Upper lobe of left lung (tissue), 6 donors: ENCODE results near the gene EXOC6B. TPM values are rescaled to one million over a fixed set of nuclear protein-coding genes. Genes with fewer than 3 reads are reported as not detected.

Source experiments
- ATAC-seq, 2 donors: fragments of 200-7000 bp; cut with Tn5 transposase; one replicate each; pipeline ENCODE4 v1.9.1; 2022; ENCODE audit warnings: mild to moderate bottlenecking in 2 of 2, moderate library complexity in 2 of 2; ENCODE audit not compliant: low FRiP score in 2 of 2
- DNase-seq, 2 donors: peaks; one replicate each; pipeline ENCODE4 v3.0.0-alpha.2; 2019 to 2020
- H3K27ac ChIP-seq, 4 donors: fragments of 200-600 bp; sonication (generic); one replicate each; pipeline ENCODE4 v1.5.1; 2016 to 2019
- H3K27me3 ChIP-seq, 4 donors: fragments of 200-600 bp; sonication (generic); one replicate each; pipeline ENCODE4 v1.5.1; 2017 to 2019
- H3K36me3 ChIP-seq, 4 donors: fragments of 200-600 bp; sonication (generic); one replicate each; pipeline ENCODE4 v1.5.1; 2016 to 2019
- H3K4me1 ChIP-seq, 4 donors: fragments of 200-600 bp; sonication (generic); one replicate each; pipeline ENCODE4 v1.5.1; 2018 to 2019
- H3K4me3 ChIP-seq, 4 donors: fragments of 200-600 bp; sonication (generic); one replicate each; pipeline ENCODE4 v1.5.1; 2017 to 2019; ENCODE audit warnings: mild to moderate bottlenecking in 2 of 4, moderate library complexity in 1 of 4
- H3K9me3 ChIP-seq, 4 donors: fragments of 200-600 bp; sonication (generic); one replicate each; pipeline ENCODE4 v1.5.1; 2018 to 2019
- CTCF ChIP-seq, 6 experiments: fragments of 450-650 bp in 4 of 6; fragments of 200-600 bp in 2 of 6; sonication (generic) in 2 of 6; IDR thresholded peaks; one replicate each; pipeline ENCODE4 v1.5.1; 2016 to 2019; ENCODE audit warnings: antibody characterized with exemption in 6 of 6
- EP300 ChIP-seq, 4 donors: sonication (generic); formaldehyde crosslinking; IDR thresholded peaks; one replicate each; pipeline ENCODE4 v1.5.1; 2017; ENCODE audit warnings: antibody characterized with exemption in 4 of 4, control low read depth in 2 of 4
- POLR2A ChIP-seq, 4 donors: fragments of 450-650 bp; IDR thresholded peaks; one replicate each; pipeline ENCODE4 v1.5.1; 2016 to 2017; ENCODE audit warnings: antibody characterized with exemption in 4 of 4, mild to moderate bottlenecking in 2 of 4
- POLR2AphosphoS5 ChIP-seq, 2 donors: sonication (generic); formaldehyde crosslinking; IDR thresholded peaks; one replicate each; pipeline ENCODE4 v1.5.1; 2017; ENCODE audit warnings: antibody characterized with exemption in 2 of 2
- WGBS, 2 donors: methylation state at CpG; one replicate each; pipeline ENCODE4 v1.1.5; 2017 to 2018; 5-methylcytosine and 5-hydroxymethylcytosine counted together
- total RNA-seq, 6 donors: library from RNA; depleted of rRNA in 4 of 6; stranded (reverse); fragments of >200 nt in 4 of 6; gene quantifications; one replicate each; pipeline versions ENCODE4 v1.1.0 to v1.2.1, GENCODE V29; 2016 to 2021
- donor health status: DM: no; HTN: no; CAD: no; lungs with moderate emphysema.
- donor health status: DM: no; HTN: yes; CAD: no; lungs with severe emphysema.

Gene EXOC6B
- total RNA-seq, 6 donors from 2014 or later: 11.0 to 56.6 (median 24.0) TPM

- Histone ChIP-seq H3K36me3 (no peaks in the 10 kb centered on the region), H3K9me3 (no peaks in the 10 kb centered on the region), H3K27me3 (no peaks in the 10 kb centered on the region), H3K4me3 (no peak overlapping the region), H3K4me1 (peaks cover 4 to 10% (median 8%) of the 10 kb centered on the region in 4 donors), H3K27ac (no peak overlapping the region)
- ATAC-seq (no peak), DNase-seq (no peak)
- WGBS, 2 donors: 57 to 59% methylated on average over 13 of the region's 13 CpGs
- no peak for TF ChIP-seq POLR2A (IDR thresholded peaks at IDR 0.05)
- TF ChIP-seq CTCF (IDR thresholded peaks at IDR 0.05): no peak
- TF ChIP-seq POLR2AphosphoS5 (IDR thresholded peaks at IDR 0.05): no peak
- TF ChIP-seq EP300 (IDR thresholded peaks at IDR 0.05): no peak
Measured at GRCh38 chr2:72863046-72863445, 37.2 kb upstream of the EXOC6B start.

GRCh38 chr2:72862239-72862988 is 36.6 kb upstream of the EXOC6B start:
- H3K27ac ChIP-seq: no peak overlapping the region
- H3K9me3 ChIP-seq: no peaks in the 10 kb centered on the region
- H3K4me1 ChIP-seq: peaks cover 4 to 10% (median 8%) of the 10 kb centered on the region in 4 donors
- 7 to 13% methylated on average over 12 to 24 of the region's 33 CpGs for WGBS, 2 donors
- ATAC-seq: peak; percentile 97 to 99
- TF ChIP-seq CTCF (IDR thresholded peaks at IDR 0.05): peak; percentile 90 to 96 (median 94)
- no peak for TF ChIP-seq EP300 (IDR thresholded peaks at IDR 0.05)
- TF ChIP-seq POLR2A (IDR thresholded peaks at IDR 0.05): no peak
- TF ChIP-seq POLR2AphosphoS5 (IDR thresholded peaks at IDR 0.05): no peak
- DNase-seq: peak; percentile 89 to 94
- H3K36me3 ChIP-seq: no peaks in the 10 kb centered on the region
- no peaks in the 10 kb centered on the region for H3K27me3 ChIP-seq
- peak overlapping the region in 2 of 4 donors; percentile 11 to 30 for H3K4me3 ChIP-seq

- Histone ChIP-seq H3K4me1 (peaks cover 4 to 10% (median 8%) of the 10 kb centered on the region in 4 donors), H3K4me3 (no peak overlapping the region), H3K27ac (no peak overlapping the region), H3K9me3 (no peaks in the 10 kb centered on the region), H3K27me3 (no peaks in the 10 kb centered on the region), H3K36me3 (no peaks in the 10 kb centered on the region)
- peak; percentile 67 to 69 for ATAC-seq
- WGBS, 2 donors: 0 to 2% methylated on average over 3 of the region's 3 CpGs
- peak in 1 of 2 donors; percentile 65 for DNase-seq
- TF ChIP-seq CTCF (IDR thresholded peaks at IDR 0.05) (peak; percentile 14 to 51 (median 46)), POLR2AphosphoS5 (IDR thresholded peaks at IDR 0.05) (no peak)
Measured at GRCh38 chr2:72859831-72860262, 34.0 kb upstream of the EXOC6B start.

- no peak for TF ChIP-seq POLR2AphosphoS5 (IDR thresholded peaks at IDR 0.05)
- H3K36me3 ChIP-seq: no peaks in the 10 kb centered on the region
- H3K27me3 ChIP-seq: no peaks in the 10 kb centered on the region
- H3K27ac ChIP-seq: no peak overlapping the region
- 60 to 72% methylated on average over 4 to 7 of the region's 7 CpGs for WGBS, 2 donors
- H3K9me3 ChIP-seq: no peaks in the 10 kb centered on the region
- DNase-seq: no peak
- H3K4me3 ChIP-seq: no peak overlapping the region
- no peaks in the 10 kb centered on the region for H3K4me1 ChIP-seq
- ATAC-seq: no peak
Measured at GRCh38 chr2:72851333-72851732, 25.5 kb upstream of the EXOC6B start.

- Histone ChIP-seq H3K4me1 (no peaks in the 10 kb centered on the region), H3K27me3 (no peaks in the 10 kb centered on the region), H3K27ac (no peak overlapping the region), H3K4me3 (no peak overlapping the region), H3K9me3 (no peaks in the 10 kb centered on the region), H3K36me3 (no peaks in the 10 kb centered on the region)
- ATAC-seq (no peak), DNase-seq (no peak)
- TF ChIP-seq CTCF (IDR thresholded peaks at IDR 0.05) (no peak), EP300 (IDR thresholded peaks at IDR 0.05) (no peak), POLR2AphosphoS5 (IDR thresholded peaks at IDR 0.05) (no peak), POLR2A (IDR thresholded peaks at IDR 0.05) (no peak)
- WGBS, 2 donors: 86 to 91% methylated on average over 1 of the region's 1 CpG
Measured at GRCh38 chr2:72849138-72849462, 23.3 kb upstream of the EXOC6B start.
